H1 (cell line): ENCODE measurements around the gene TMPRSS3. TPM values are rescaled to one million over a fixed set of nuclear protein-coding genes. Genes with fewer than 3 reads are reported as not detected.

Experiments
- ATF2 ChIP-seq: IDR thresholded peaks from 2 replicates; pipeline ENCODE4 v1.6.1; 2012; ENCODE audit warnings: low read length, inconsistent platforms
- RNF2 ChIP-seq: fragments of 200-900, 300-1000 bp; sonication (generic); IDR thresholded peaks from 2 replicates; pipeline ENCODE4 v1.7.1; 2016; ENCODE audit warnings: borderline replicate concordance, low read depth, mild to moderate bottlenecking, antibody characterized with exemption, low read length; ENCODE audit not compliant: poor library complexity, severe bottlenecking; ENCODE audit errors: missing control alignments
- polyA plus RNA-seq, 7 experiments: library from polyadenylated mRNA; depleted of rRNA in 3 of 7; stranded (reverse) in 5 of 7; unstranded in 2 of 7; fragments of >200 nt in 5 of 7; fragments of 200-250 nt in 2 of 7; gene quantifications; 1 replicate in 5 of 7; 2 replicates in 1 of 7; 4 replicates in 1 of 7; pipeline versions ENCODE4 v1.2.1 to v1.2.3, GENCODE V29; 2011 to 2013; ENCODE audit warnings: missing spikeins in 2 of 7, mixed read lengths in 2 of 7
- total RNA-seq: library from RNA; stranded (reverse); fragmentation: NEBNext Ultra II Directional; extraction: Animal tissue kit (Norgen Biotek cat#: 25700); gene quantifications from 2 replicates; pipeline ENCODE4 v1.2.1, GENCODE V29; 2021

Gene TMPRSS3
- total and polyA plus RNA-seq, 2 of the 8 experiments (the other 6 are each of a cell fraction or from before 2014, with no cell fraction given), result 0.38 TPM; not detected in 1

- TF ChIP-seq RNF2, result no peak
- TF ChIP-seq ATF2, result no peak
- TF ChIP-seq, all 59 proteins: peak for 0
Observed at GRCh38 chr21:42343101-42343500, 52.8 kb downstream of the TMPRSS3 start (continued).
